GM18867 (cell line): Measurements from ENCODE around the gene MYOZ1.

Source experiments
- ATAC-seq: cut with Tn5 transposase; IDR thresholded peaks from one replicate; pipeline ENCODE4 v1.9.1; 2021; ENCODE audit warnings: mild to moderate bottlenecking, moderate library complexity; ENCODE audit not compliant: unreplicated experiment

Gene MYOZ1

GRCh38 chr10:73601486-73601921 is 39.8 kb downstream of the MYOZ1 start:
- ATAC-seq: no peak

- ATAC-seq: no peak
These were observed 43.9 kb downstream of the MYOZ1 start for GRCh38 chr10:73597346-73597745.

GRCh38 chr10:73593812-73594211 is 47.5 kb downstream of the MYOZ1 start:
- ATAC-seq: no peak

DNA sequence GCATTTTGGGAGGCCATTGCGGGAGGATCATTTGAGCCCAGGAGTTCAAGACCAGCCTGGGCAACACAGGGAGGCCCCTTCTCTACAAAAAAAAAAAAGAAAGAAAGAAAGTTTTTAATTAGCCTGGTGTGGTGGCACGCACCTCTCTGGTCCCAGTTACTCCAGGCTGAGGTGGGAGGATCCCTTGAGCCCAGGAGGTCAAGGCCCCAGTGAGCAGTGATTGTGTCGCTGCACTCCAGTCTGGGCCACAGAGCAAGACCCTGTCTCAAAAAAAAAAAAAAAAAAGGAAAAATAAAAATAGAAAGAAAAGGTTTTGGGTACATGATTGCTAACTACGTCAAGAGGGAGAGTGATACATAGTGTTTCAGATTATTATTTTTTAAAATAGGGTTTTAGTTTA is 48.2 kb downstream of the MYOZ1 start:
- no peak for ATAC-seq

GRCh38 chr10:73591935-73592699 is 49.2 kb downstream of the MYOZ1 start:
- no peak for ATAC-seq

DNA sequence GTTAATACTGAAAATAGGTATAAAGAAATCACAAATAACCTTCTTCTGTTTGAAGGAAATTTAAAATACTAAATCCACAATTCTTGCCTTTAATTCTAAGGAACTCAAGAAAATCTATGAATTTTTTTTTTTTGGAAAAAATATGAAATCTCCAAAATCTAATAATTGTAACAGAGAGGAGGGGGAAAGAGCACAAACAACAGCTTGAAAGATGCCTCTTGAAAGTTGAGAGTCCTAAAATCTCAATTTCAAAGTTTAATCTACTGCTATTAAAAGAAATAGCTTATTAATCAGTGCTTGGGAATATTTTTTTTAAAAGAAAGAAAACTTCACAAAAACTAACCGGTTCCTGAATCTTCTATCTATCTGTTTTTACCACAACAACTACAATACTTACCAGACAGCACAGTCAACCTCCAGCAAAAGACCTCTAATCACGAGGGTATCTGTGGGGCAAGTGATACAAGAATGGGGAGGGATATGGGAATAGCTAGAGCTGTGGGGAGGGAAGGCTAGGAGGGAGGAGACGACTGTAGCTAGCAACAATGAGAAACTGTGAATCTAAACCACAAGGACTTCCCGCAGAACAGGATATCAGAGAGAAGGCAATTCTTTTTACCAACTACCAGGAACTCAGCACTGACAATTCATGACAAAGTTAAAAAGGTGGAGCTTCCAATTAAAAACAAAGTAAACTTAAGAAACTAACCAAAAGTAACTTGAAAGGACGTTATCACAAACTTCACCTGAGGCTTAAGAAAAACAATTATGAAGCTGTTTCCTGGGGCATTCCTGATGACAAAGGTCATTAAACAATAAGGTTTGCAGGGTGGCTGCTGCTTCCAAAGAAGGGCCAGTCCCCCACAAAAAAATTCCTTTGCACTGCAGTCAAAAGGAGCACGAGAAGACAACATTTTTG is 50.1 kb downstream of the MYOZ1 start, which contains the start of gene USP54:
USP54 (minus strand) TSS at position 462 of the 919 bp plus-strand sequence. CDS start 15,684 bp downstream, outside the sequence.
- no peak for ATAC-seq

DNA sequence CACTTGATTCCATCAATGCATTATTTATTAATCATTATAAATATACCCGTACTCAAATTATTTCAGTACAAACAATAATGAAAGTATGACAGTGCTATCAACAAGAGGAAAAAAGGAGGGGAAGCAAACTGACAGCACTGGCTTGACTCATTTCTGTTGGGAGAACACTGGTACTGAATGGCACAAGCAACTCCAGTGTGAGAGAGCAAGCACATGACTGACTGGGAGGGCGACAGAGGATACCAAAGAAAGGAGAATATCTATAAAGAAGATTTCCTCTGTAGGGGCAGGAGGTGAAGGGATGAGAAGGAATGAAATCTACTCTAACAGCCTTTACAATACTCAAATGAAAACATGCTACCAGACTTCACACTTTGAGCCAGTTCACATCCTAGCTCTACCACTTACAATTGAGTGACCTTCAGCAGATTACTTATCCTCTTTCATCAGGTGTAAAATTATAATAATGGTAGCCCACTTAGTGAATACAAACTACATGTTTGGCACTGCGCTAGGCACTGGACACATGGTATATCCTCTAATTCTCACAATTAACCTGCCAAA is 51.6 kb downstream of the MYOZ1 start:
- no peak for ATAC-seq

DNA sequence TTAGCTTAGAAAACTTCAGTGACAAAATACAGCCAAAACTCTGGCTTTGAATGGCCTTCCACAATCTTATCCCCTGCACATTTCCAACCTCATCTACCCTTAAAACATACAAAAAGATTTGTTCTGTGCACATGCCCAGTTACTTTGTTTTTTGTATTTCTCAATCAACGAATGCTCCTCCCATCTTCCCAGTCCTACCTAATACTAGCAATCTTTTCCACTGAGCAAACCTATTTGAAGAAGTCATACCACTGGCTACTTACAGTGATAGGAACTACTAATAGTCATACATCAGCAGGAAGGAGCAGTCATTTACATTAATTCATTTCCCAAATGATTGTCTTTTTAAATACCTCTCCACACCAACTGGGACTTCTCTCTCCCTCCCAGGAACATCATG is 52.6 kb downstream of the MYOZ1 start:
- no peak for ATAC-seq

GRCh38 chr10:73586583-73586984 is 54.7 kb downstream of the MYOZ1 start:
- ATAC-seq: no peak

GRCh38 chr10:73585327-73585726 is 55.9 kb downstream of the MYOZ1 start:
- no peak for ATAC-seq

DNA sequence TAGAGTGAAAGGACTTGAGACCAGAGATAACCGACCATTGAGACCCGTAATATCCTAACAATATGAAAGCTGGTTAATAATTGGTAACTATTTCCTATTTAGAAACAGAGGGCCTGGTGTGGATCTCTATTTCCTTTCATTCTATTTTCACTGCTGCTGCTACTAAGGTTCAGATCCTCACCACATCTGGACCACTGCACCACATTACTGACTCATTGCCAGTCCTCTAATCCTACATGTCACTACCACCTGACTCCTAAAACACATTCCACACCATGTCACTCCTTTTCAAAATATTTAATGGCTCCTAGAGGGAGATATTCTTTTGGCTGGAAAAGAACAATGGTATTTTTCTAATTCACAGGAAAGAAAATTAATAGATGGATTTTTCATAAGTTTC is 56.5 kb downstream of the MYOZ1 start:
- ATAC-seq: no peak

DNA sequence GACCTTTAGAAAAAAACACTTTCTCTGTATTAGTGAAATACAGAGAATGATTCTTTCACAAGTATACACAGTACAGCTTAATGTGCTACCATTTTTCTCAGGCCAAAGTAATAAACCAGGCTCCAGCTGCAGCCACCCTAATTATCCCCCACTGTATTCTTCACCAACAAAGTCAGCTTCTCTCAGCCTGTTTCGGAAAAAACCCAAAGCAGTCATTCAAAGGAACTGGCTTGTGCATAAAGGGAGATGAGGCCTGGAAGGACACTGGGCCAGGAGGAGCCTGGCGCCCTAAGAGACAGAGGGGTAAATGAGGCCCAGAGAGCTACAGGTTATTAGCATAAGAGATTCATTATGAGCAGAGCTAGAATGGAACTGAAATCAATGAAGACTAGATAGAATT is 59.4 kb downstream of the MYOZ1 start:
- no peak for ATAC-seq
